ENCODE results near the gene ABCC10. TPM values are rescaled to one million over a fixed set of nuclear protein-coding genes. Genes with fewer than 3 reads are reported as not detected.
"Not testable (repeated sequence)": the region's sequence is repeated elsewhere in the genome, so short reads cannot be mapped to it uniquely, and the experiment has no call there.

The ABCC10 gene
- total RNA-seq, 1 donor from 2014 or later = 17.1 TPM

GRCh38 chr6:43442935-43443334 is 15.6 kb downstream of the ABCC10 start:
- no peak for DNase-seq (ENCODE audit: low read depth in 2 of 2)

GRCh38 chr6:43444036-43444435 is 16.7 kb downstream of the ABCC10 start:
- DNase-seq (ENCODE audit: low read depth in 2 of 2) = no peak

- no peak for DNase-seq (ENCODE audit: low read depth in 2 of 2)
Observed at GRCh38 chr6:43444582-43444981, 17.2 kb downstream of the ABCC10 start.

GRCh38 chr6:43445576-43445975 is 18.2 kb downstream of the ABCC10 start:
- no peak for DNase-seq (ENCODE audit: low read depth in 2 of 2)

GRCh38 chr6:43447604-43448003 is 20.3 kb downstream of the ABCC10 start:
- DNase-seq (ENCODE audit: low read depth in 2 of 2) = no peak

- DNase-seq (ENCODE audit: low read depth in 2 of 2) = no peak
Observed at GRCh38 chr6:43448916-43449315, 21.6 kb downstream of the ABCC10 start.

- DNase-seq (ENCODE audit: low read depth in 2 of 2) = no peak
Observed at GRCh38 chr6:43450699-43451131, 23.4 kb downstream of the ABCC10 start.

GRCh38 chr6:43451348-43451747 is 24.0 kb downstream of the ABCC10 start:
- no peak for DNase-seq (ENCODE audit: low read depth in 2 of 2)

GRCh38 chr6:43451939-43452338 is 24.6 kb downstream of the ABCC10 start:
- DNase-seq (ENCODE audit: low read depth in 2 of 2) = no peak

- no peak for DNase-seq (ENCODE audit: low read depth in 2 of 2)
Observed at GRCh38 chr6:43452896-43453295, 25.6 kb downstream of the ABCC10 start.

- no peak for DNase-seq (ENCODE audit: low read depth in 2 of 2)
Observed at GRCh38 chr6:43453831-43454230, 26.5 kb downstream of the ABCC10 start.

- DNase-seq (ENCODE audit: low read depth in 2 of 2) = no peak
Observed at GRCh38 chr6:43454290-43454695, 27.0 kb downstream of the ABCC10 start.

- DNase-seq (ENCODE audit: low read depth in 2 of 2) = peak; percentile 85 to 91
Observed at GRCh38 chr6:43454696-43455530, 27.6 kb downstream of the ABCC10 start.

- DNase-seq (ENCODE audit: low read depth in 2 of 2) = peak in 1 of 2 donors; percentile 28
Observed at GRCh38 chr6:43455531-43456428, 28.4 kb downstream of the ABCC10 start, which contains the start of gene DLK2. DLK2 (minus strand) TSS chr6:43455548; CDS start chr6:43454825, 723 bp downstream.

GRCh38 chr6:43457643-43458042 is 30.3 kb downstream of the ABCC10 start:
- no peak for DNase-seq (ENCODE audit: low read depth in 2 of 2)

GRCh38 chr6:43458154-43458553 is 30.8 kb downstream of the ABCC10 start:
- DNase-seq (ENCODE audit: low read depth in 2 of 2) = not testable (repeated sequence)

- no peak for DNase-seq (ENCODE audit: low read depth in 2 of 2)
Observed at GRCh38 chr6:43459535-43459934, 32.2 kb downstream of the ABCC10 start.

GRCh38 chr6:43460032-43460431 is 32.7 kb downstream of the ABCC10 start:
- DNase-seq (ENCODE audit: low read depth in 2 of 2) = no peak

GRCh38 chr6:43461936-43462335 is 34.6 kb downstream of the ABCC10 start:
- no peak for DNase-seq (ENCODE audit: low read depth in 2 of 2)

GRCh38 chr6:43464337-43464736 is 37.0 kb downstream of the ABCC10 start:
- DNase-seq (ENCODE audit: low read depth in 2 of 2) = no peak

GRCh38 chr6:43465948-43466347 is 38.6 kb downstream of the ABCC10 start:
- DNase-seq (ENCODE audit: low read depth in 2 of 2) = no peak

- not testable (repeated sequence) for DNase-seq (ENCODE audit: low read depth in 2 of 2)
Observed at GRCh38 chr6:43467265-43467664, 39.9 kb downstream of the ABCC10 start.

Measured in lung microvascular endothelial cell (primary cell).